ENCODE data around the gene CAMK2B.

Gene CAMK2B

DNA sequence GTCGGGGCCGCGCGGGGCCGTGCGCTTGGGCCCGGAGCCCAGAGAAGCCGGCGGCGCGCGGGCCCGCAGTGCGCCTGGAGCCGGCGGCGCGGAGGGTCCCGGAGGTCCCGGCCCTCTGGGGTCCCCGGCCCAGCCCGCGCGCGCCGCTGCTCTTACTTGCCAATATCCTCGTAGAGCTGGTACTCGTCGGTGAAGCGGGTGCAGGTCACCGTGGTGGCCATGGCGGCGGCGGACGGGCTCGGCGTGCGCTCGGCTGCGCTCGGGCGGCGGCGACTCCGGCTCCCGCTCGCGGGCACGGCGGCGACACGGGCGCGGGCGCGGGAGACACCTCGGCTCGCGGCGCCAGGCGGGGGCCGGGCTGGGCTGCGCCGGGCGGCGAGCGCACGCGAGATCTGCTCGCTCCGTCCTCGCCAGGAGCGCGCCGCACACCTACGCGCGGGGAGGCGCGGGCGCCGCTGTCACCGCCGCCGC, at the start of gene CAMK2B:
CAMK2B (minus strand) TSS at position 394 of the 471 bp plus-strand sequence; CDS start at position 221, 173 bp downstream.
- DNase-seq (ENCODE audit: low spot score) = peak; percentile 63

GRCh38 chr7:44374007-44374763, 48.8 kb upstream of the CAMK2B start:
- DNase-seq (ENCODE audit: low spot score) = no peak

GRCh38 chr7:44373418-44373740, 48.0 kb upstream of the CAMK2B start:
- no peak for DNase-seq (ENCODE audit: low spot score)

DNA sequence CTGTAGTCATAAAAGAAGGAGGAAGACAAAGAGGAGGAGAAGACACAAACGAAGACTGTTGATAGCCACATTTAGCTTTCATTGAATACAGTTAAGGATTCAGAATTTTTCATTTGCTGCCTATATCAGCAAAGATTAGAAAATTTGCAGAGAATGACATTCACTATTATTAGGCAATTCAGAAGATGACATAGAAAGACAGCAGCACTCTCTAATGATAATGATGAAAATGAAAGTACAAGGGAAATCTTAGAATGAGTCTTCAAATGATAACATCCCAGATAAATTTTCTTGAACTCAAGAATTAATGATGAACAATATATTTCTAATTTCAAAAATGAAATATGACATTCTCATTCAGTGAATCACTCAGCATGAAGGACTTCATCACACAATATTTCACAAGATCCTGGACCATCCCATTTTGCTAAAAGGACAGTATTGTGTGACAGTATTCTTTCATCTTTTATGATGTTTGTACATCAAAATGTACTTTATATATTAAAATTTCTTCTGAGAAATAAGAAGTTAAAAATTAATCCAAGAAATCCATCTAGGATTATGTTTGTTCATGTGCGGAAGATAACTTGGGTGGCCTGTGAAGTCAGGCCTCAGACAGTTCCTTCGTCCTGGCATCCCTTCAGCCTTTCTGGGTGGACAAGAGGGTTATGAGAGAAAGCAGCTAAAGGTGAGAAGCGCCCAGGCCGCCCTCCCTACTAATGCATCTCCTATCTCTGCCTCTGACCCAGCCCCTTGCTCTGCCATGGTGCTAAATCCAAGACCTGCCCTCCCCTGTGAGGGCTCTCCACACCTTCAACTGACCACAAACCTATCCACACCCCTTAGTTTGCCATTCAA, 47.4 kb upstream of the CAMK2B start:
- no peak for DNase-seq (ENCODE audit: low spot score)

GRCh38 chr7:44368885-44369284, 43.5 kb upstream of the CAMK2B start:
- DNase-seq (ENCODE audit: low spot score) = peak; percentile 3

- no peak for DNase-seq (ENCODE audit: low spot score)
Measured at GRCh38 chr7:44368455-44368854, 43.1 kb upstream of the CAMK2B start.

DNA sequence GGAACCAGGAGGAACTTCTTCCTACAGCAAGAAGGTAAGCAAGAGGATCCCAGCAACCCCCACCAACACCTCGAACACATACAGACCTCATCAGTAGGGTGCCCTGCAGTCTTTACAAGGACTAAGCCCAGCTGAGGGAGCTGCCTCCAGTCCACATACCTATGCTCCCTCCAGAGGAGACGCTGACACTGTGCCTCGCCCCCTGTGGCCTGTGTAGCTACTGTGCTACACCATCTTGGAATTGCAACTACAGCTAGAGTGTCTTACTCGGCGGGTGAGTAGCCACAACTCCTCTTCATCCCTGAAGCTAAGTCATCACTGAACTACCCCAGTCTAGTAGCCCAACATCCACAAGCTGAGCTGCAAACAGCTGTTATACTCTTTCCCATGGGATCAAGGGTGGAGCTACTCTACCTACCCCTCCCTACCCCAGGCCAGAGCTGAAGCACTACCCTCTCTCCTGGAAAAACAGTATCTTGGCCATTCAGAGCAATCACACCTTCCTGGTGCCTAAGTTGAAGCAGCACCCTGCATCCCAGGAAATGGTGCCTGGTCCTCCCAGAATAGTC, 42.2 kb upstream of the CAMK2B start:
- peak; percentile 8 for DNase-seq (ENCODE audit: low spot score)

DNA sequence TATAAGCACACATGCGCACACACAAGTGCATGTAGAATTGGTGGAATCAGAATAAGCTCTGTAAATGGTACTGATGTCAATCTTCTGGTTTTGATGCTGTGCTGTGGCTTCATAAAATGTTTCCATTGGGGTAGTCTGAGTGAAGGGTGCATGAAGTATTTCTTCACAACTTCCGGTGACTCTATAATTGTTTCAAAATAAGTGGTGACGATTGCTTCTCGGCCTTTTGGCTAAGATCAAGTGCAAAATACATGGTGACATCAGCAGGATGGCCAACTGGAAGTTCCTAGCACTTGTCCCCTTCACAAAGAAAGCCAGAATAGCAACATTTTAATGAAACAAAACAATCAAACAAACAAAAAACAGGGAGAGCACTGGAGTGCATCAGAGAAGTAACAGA, 41.6 kb upstream of the CAMK2B start:
- no peak for DNase-seq (ENCODE audit: low spot score)

DNA sequence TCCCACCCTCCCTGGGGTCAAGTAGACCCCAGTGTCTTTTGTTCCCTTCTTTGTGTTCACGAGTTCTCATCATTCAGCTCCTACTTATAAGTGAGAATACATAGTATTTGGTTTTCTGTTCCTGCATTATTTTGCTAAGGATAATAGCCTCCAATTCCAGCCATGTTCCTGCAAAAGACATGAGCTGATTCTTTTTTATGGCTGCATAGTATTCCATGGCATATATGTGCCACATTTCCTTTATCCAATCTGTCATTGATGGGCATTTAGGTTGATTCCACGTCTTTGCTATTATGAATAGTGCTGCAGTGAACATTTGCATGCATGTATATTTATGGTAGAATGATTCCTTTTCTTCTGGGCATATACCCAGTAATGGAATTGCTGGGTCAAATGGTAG, 28.3 kb upstream of the CAMK2B start:
- DNase-seq (ENCODE audit: low spot score) = no peak

DNA sequence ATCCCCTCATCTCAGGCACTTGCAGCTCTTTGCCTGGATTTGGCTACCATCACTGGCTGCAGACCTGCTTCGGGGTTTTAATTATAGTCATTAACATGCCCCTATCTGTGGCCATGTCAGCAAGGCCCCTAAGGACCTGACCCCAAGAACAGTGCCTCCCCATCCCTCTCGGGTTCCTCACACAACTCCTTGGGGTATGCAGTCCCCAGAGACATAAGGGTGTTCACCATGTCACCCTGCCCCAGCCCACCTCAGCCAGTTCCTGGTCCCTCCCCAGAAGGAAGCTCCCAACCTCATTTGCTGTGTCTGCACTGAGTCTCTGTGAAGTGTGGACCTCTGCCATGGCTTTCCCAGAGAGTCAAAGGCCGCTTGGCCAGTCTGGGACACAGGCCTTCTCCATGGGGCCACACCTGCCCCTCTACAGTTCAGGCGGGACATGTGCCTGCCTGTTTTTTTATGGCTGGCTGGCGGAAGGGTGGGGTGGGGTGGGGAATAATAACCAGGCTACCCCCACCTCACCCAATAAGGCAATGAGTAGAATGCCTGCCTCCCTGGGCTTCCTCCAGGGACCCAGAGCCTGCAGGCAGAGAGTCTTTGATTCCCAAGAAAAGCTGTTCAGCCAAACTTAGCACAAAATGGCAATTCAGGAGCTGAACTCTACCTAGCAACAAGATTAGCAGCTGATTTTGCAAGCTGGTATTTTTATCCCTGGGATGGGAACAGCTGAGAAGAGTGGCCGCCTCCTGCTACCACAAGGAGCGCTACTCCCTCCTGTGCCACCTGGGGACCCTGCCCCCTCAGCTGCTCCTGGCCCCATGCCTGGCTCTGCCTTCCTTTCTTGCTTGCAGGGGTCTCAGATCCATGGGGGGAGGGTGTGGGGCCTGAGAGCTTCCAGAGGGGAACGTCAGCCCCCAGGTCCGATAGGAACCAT, 23.7 kb upstream of the CAMK2B start:
- peak; percentile 59 for DNase-seq (ENCODE audit: low spot score)

- peak; percentile 69 for DNase-seq (ENCODE audit: low spot score)
Measured at GRCh38 chr7:44348300-44348699, 22.9 kb upstream of the CAMK2B start.

- DNase-seq (ENCODE audit: low spot score) = no peak
Measured at GRCh38 chr7:44347546-44348114, 22.2 kb upstream of the CAMK2B start.

DNA sequence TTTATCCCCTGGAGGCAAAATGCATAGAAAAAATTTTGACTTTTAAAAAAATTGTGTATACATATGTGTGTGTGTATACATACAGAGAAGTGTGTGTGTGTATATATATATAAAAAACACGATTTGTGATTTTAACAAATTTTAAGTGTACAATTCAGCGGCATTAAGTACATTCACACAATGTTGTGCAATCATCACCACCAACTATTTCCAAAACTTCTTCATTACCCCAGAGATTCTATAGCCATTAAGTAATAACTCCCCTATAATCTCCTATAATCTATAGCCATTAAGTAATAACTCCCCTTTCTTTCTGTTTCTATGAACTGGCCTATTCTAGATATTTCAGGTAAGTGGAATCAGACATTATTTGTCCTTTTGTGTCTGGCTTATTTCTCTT, 20.7 kb upstream of the CAMK2B start:
- no peak for DNase-seq (ENCODE audit: low spot score)

DNA sequence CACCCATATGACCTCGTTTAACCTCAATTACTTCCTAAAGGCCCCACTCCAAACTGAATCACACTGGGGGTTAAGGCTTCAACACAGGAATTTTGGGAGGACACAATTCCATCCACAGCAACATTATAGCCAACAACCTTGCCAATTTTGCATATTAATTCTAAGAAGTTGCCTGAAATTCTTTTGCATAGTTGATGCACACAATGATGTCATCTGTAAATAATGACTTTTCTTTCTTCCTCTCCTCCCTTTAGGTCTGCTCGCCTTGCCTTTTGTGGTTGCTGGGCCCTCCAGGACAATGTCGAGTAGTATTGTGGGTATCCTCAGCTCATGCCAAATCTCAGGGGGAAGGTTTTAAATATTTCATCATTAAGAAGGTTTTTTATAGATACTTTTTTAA, 16.0 kb upstream of the CAMK2B start:
- DNase-seq (ENCODE audit: low spot score) = no peak

DNA sequence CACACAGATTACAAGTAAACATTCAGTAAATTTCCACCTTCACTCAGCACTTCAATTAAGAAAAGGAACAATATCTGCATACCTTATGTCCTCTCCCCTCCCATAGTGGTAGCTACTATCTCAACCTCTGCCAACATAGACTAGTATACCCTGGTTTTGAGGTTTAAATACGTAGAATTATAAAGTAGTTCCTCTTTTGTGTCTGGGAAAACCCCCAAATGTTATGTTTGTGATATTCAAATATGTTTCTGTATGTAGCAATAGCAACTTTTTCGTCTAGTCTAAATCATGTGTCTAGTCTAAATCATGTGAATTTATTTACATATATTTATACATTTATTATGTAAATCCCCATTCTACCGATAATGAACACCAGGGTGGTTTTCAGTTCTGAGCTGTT, 13.2 kb upstream of the CAMK2B start:
- DNase-seq (ENCODE audit: low spot score) = no peak

DNA sequence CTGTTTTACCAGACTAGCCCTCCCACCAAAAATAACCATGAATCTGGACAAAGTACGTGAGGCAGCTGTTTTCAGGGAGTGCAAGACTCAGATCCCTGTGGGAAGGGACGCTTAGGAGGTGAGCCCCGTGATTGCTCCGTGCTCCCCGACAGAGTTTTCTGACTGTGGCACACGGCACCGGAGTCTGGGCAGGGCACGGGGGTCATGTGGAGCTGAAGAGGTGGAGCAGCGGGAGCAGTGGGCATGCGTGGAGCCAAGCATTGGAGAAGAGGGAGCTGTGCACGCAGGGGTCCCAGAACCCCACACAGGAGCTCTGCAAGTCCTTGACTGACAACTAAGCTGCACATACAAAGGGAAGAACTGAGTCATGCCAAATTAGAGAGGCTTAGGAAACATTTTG, 11.1 kb upstream of the CAMK2B start:
- DNase-seq (ENCODE audit: low spot score) = no peak

DNA sequence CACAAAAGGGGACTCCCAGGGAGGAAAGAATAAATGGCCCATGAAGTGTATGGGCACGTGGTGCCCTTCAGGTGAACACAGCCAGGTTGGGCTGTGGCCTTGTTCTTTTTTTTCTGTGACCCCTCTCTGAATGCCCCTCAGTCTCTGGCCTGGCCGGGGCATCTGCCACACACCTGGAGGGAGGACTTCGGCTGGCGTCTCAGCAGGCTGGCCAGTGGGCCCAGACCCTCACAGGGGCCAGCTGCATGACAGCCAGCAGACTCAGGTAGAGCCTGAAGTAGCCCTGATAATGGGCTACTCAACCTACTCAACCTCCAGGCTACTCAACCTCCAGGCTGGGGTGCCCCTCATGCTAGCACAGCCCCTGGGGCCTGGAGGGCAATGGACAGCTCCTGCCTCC, 9.8 kb upstream of the CAMK2B start:
- no peak for DNase-seq (ENCODE audit: low spot score)

DNA sequence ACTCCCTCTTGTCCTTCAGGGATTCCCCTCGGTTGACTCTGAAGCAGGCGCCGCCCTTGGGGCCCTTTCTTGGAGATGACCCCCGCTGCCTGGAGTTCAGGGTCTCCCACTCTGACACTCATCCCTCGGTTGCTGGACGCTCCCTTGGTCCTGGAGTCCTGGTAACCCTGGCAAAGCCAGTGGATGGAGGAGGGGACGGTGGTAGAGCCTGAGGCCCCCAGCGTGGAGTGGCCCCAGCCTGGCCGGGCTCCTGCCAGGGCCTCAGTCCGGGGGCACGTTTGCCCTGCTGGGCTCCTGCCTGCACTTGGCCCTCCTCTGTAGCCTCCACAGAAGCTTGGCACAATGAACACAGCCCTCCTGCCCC, 9.3 kb upstream of the CAMK2B start:
- DNase-seq (ENCODE audit: low spot score) = no peak

DNA sequence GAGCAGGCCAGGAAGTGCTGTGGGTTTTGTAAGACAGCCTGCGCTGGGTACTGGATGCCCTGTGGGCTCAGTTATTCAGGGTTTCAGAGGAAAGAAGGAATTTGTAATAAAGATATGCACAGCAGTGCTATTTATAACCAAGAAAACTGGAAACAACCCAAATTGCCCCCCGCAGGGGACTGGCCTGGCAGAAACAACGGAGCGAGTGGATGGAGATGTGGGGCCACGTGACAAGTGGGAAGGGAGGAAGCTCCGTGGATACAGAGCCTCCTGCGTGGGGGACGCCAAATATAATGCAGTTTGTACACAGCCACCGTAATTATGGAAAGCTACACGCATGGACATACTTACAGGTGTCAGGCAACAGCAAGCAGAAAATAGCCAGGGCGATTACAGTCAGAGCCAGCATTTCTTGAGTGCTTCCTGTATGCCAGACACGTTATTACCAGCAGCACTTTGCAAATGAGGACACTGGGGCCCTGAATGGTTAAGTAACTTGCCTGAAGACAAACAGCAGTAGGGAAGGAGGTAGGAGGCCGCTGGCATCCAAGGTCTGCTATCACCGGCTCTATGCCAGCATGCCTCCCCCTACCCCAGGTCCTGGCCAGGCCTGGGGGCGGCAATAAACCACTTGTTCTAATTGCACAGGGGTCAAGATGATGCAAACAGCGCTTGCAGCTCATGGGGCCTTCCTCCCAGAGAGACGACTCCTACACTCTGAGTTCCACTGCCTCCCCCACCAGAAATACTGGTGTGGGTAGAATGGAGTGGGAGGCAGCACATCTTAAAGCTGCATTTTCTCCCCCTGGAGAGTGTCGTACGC, 8.7 kb upstream of the CAMK2B start:
- DNase-seq (ENCODE audit: low spot score) = no peak

- no peak for DNase-seq (ENCODE audit: low spot score)
Measured at GRCh38 chr7:44331682-44332081, 6.3 kb upstream of the CAMK2B start.

DNA sequence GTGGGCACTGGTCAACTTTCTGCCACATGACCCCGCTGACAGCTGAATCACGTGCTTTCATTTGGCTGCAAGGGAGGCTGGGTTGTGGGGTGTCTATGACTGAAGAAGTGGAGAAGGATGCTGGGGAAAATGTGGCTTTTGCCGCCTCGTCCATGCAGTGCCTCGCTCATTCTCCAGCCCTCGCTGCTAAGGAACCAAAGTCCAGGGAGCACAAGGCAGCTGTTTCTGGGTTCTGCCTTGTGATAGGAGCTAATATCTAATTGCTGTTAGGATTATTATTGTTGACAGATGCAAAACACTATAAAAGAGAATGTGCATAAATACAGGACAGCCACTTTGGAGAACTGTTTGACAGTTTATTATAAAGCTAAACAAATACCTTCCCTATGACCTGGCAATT, 4.9 kb upstream of the CAMK2B start:
- DNase-seq (ENCODE audit: low spot score) = no peak
